ENCODE measurements around the gene GPR85. TPM values are rescaled to one million over a fixed set of nuclear protein-coding genes. Genes with fewer than 3 reads are reported as not detected.

GPR85 gene
- total RNA-seq, 1 experiment from 2014 or later = 0.65 TPM

GRCh38 chr7:113040849-113041248 lies 45.8 kb downstream of the GPR85 start:
- CTCF ChIA-PET = no interaction called here
- intact Hi-C loops (cut with micrococcal nuclease; ENCODE audit: unreplicated experiment) = no loop called here
- H3K9me2 ChIP-seq (ENCODE audit: insufficient read depth) = no peaks in the 10 kb centered on the region

GRCh38 chr7:113033959-113034358 lies 52.7 kb downstream of the GPR85 start:
- no peak overlapping the region for H2AFZ ChIP-seq
- intact Hi-C loops (cut with micrococcal nuclease; ENCODE audit: unreplicated experiment) = no loop called here
- no TSS peak for BruUV-seq (replicated peaks)
- no peaks in the 10 kb centered on the region for H3K9me2 ChIP-seq (ENCODE audit: insufficient read depth)
- H3K79me2 ChIP-seq (ENCODE audit: low read depth) = no peaks in the 10 kb centered on the region
- H3K27me3 ChIP-seq (ENCODE audit: insufficient read depth, low read depth) = no peaks in the 10 kb centered on the region
- no peak overlapping the region for H3K4me3 ChIP-seq
- ChIA-PET CTCF (no interaction called here), POLR2A (ENCODE audit: unreplicated experiment) (no interaction called here)
- H4K20me1 ChIP-seq (ENCODE audit: insufficient read depth) = no peaks in the 10 kb centered on the region
- H3K27ac ChIP-seq = no peak overlapping the region
- no peaks in the 10 kb centered on the region for H3F3A ChIP-seq (ENCODE audit: insufficient read depth, low read depth)
- TF ChIP-seq CTCF (conservative IDR thresholded peaks at IDR 0.05) (no peak), EZH2 (IDR thresholded peaks at IDR 0.05; ENCODE audit: low read depth) (no peak)
- no peaks in the 10 kb centered on the region for H3K36me3 ChIP-seq (ENCODE audit: low read depth)
- no peaks in the 10 kb centered on the region for H3K9me3 ChIP-seq (ENCODE audit: insufficient read depth, low read depth)
- DNase-seq = no peak
- no peaks in the 10 kb centered on the region for H3K4me1 ChIP-seq (replicated peaks; ENCODE audit: insufficient read depth)
- H3K4me2 ChIP-seq = no peak overlapping the region

More at GRCh38 chr7:113040849-113041248, 45.8 kb downstream of the GPR85 start:
- Histone ChIP-seq H3K4me1 (replicated peaks; ENCODE audit: insufficient read depth) (no peaks in the 10 kb centered on the region), H3K36me3 (ENCODE audit: low read depth) (no peaks in the 10 kb centered on the region), H4K20me1 (ENCODE audit: insufficient read depth) (no peaks in the 10 kb centered on the region), H3K4me3 (no peak overlapping the region), H3F3A (ENCODE audit: insufficient read depth, low read depth) (no peaks in the 10 kb centered on the region), H3K9me3 (ENCODE audit: insufficient read depth, low read depth) (no peaks in the 10 kb centered on the region), H3K27me3 (ENCODE audit: insufficient read depth, low read depth) (no peaks in the 10 kb centered on the region), H3K27ac (no peak overlapping the region), H2AFZ (no peak overlapping the region), H3K4me2 (no peak overlapping the region), H3K79me2 (ENCODE audit: low read depth) (no peaks in the 10 kb centered on the region)
- POLR2A ChIA-PET (ENCODE audit: unreplicated experiment) = no interaction called here
- TF ChIP-seq CTCF (conservative IDR thresholded peaks at IDR 0.05) = no peak
- TF ChIP-seq EZH2 (IDR thresholded peaks at IDR 0.05; ENCODE audit: low read depth) = no peak
- BruUV-seq (replicated peaks) = no TSS peak
- no peak for DNase-seq

Other genes with a start within 250 kb of the GPR85 start
- 32.1 and 46.8 TPM in 2 replicates for gene SMIM30, start 31.7 kb upstream of the GPR85 start, total RNA-seq (2021)

All from PC-9 (cell line).